Skeletal muscle cell (primary cell): Measurements from ENCODE around the gene JMJD6.
"Not testable (repeated sequence)": the region's sequence is repeated elsewhere in the genome, so short reads cannot be mapped to it uniquely, and the experiment has no call there.

Experiments used
- DNase-seq: peaks from one replicate; pipeline ENCODE4 v3.0.0-alpha.2; 2010; ENCODE audit warnings: low read depth
- H3K4me3 ChIP-seq: 2 replicates; pipeline ENCODE4 v1.5.1; 2011; ENCODE audit warnings: low read depth, mild to moderate bottlenecking, control low read depth, low read length, moderate library complexity

JMJD6 gene

DNA sequence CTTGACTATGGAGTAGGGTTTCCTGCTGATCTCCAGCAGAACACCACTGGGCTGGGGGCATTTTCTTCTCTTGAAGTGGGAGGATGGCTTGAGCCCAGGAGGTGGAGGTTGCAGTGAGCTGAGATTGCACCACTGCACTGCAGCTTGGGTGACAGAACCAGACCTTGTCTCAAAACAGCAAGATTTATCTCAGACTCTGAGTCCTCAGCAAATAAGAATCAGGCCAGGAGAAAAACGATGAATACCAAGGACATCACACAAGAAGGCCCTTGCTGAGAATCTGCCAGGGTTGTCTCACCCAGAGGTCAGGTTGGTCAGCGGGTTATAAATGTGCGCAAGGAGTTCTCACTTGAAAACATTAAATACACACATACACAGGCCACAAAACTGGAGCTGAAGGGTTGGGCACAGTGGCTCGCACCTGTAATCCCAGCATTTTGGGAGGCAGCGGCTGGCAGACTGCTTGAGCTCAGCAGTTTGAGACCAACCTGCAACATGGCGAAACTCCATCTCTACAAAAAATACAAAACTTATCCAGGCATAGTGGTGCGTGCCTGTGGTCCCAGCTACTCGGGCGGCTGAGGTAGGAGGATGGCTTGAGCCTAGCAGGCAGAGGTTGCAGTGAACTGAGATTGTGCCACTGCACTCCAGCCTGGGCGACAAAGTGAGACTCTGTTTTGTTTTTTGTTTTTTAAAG, 23.3 kb downstream of the JMJD6 start:
- no peak overlapping the region for H3K4me3 ChIP-seq
- no peak for DNase-seq

DNA sequence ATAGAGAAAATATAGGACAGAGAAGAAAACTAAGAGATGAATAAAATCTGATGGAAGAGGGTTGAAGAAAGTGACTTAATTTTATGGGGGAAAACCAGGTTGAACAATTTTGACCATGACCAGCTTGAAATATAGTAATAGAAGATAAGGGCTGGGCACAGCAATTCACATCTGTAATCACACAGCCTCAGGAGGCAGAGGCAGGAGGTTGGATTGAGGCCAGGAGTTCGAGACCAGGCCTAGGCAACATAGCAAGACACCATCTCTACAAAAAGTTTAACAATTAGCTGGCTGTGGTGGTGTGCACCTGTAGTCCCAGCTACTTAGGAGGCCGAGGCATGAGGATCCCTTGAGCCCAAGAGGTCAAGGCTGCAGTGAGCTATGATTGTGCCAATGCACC, 24.3 kb downstream of the JMJD6 start:
- no peak overlapping the region for H3K4me3 ChIP-seq
- DNase-seq: no peak

DNA sequence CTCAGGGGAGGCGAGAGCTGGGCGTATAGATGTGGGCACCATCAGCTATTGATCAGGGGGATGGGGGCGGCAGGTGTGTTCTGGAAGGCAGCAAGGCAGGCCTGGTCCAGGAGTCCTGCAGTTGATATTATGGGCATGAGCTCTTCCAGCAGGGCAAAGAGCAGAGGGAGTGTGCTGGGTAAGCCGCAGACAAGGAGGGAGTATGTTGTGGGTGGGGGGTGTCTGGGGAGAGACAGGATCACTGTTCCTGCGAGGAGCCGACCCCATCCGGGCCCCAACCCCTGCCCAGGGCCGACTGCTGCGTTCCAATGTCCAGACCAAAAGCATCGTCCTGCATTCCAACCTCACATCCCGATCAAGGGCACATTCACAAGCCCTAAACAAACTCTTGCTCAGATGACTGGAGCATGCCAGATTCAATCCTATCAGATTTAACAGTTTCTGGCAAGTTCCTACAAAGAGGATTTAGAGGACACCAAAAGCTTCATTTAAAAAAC, 24.9 kb downstream of the JMJD6 start:
- H3K4me3 ChIP-seq: no peak overlapping the region

DNA sequence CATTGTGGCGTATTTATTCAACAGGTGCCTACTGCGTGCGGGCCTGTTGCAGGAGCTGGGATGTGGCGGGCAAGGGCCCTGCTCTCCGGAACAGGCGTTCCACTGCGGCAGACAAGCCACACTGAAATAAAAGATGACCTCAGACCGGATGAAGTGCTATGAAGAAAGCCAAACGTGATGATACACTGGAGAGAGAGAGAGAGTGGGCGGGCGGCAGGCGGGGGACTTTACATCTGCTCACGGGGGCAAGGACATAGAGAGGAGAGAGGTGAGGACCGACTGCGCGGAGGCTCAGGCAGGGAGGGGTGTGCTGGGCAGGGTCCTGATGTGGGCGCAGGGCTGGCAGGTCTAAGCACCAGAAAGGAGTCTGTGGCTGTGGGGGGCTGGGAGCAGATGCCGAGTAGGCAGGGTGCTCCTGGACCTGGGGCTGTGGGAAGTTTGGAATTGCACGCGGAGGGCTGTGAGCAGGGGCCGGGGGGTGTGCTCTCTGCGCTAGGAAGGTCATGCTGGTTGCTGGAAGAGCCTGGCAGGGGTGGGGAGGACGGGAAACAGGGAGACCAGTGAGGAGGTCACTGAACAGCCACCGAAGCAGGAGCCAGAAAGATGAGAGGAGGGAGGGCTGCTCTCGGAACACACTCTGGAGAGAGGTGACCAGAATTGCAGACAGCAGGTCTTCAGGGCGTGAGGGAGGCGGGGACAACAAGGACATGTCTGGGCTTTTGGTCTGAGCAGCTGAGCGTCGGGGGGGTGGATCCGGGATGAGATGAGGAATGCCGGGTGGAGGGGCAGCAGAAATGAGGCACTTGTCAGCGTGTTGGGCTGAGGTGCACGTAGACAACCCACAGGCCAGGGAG, 25.6 kb downstream of the JMJD6 start:
- peak overlapping the region; percentile 20 for H3K4me3 ChIP-seq
- peak; percentile 66 for DNase-seq

More for the DNA sequence above, 24.9 kb downstream of the JMJD6 start:
- DNase-seq: no peak

DNA sequence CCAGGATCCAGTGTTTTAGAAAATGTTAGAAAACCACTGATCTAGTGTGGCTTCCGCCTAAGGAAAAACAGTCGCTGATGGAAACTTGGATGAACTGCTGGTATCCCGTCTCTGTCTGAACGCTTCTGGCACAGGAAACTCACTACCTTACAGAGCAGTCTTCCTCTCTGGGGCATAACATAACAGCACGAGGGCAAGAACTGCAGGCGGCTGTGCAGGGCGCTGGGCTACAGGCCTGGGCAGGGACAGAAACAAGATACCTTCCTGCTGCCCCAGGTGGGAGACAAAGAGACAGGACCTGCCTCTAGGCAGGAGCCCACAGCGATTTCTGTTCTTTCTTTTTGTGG, 26.2 kb downstream of the JMJD6 start:
- H3K4me3 ChIP-seq: no peak overlapping the region
- no peak for DNase-seq

DNA sequence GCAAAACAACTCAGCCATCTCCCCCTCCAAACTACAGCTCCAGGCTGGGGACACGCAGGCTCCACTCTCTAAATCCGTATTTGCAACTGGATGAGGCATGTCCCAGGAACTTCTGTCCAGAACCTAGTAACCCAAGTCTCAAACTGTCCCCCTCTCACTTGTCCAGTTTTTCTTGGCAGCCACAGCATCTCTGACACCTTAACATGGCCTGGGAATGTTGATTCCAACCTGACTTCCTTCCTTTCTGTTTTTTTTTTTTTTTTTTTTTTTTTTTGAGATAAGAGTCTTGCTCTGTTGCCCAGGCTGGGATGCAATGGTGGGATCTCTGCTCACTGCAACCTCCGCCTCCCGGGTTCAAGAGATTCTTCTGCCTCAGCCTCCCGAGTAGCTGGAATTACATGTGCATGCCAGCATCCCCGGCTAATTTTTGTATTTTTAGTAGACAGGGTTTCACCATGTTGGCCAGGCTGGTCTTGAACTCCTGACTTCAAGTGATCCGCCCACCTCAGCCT, 27.9 kb downstream of the JMJD6 start:
- DNase-seq, H3K4me3 ChIP-seq: not testable (repeated sequence)

DNA sequence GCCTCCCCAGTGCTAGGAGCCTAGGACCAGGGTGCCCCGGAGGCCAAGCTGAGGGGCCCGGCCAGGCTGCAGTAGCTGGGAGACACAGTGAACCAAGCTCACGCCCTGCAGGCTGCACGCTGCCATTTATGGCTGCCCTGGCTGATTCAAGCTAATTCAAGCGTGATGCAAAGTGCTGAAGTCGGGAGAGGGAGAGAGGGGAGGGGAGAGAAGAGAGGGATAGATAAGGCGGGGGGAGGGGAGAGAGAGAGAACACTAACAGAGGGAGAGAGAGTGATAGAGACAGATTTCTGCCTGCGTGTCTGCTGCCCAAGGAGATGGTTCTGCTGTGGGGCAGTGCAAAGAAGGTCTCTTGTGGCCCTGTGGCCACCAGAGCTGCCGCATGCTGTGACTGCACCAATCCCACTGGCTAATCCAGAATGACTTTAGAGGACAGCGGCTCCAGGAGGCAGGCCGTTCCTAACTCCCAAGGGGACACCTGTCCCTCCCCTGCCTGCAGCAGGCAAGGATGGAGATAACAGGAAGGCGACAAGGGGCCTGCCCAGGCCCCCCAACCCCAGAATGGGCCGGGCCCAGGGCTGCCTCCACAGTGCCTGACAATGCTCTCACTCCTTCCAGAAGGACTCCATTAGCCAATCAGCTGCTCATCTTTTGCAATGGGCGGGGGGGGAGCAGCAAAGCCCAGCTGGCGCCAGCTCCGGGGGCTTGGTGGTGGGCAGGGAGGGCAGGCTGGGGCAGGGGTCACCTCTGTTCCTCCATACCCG, 28.5 kb downstream of the JMJD6 start:
- no peak for DNase-seq
- H3K4me3 ChIP-seq: no peak overlapping the region

DNA sequence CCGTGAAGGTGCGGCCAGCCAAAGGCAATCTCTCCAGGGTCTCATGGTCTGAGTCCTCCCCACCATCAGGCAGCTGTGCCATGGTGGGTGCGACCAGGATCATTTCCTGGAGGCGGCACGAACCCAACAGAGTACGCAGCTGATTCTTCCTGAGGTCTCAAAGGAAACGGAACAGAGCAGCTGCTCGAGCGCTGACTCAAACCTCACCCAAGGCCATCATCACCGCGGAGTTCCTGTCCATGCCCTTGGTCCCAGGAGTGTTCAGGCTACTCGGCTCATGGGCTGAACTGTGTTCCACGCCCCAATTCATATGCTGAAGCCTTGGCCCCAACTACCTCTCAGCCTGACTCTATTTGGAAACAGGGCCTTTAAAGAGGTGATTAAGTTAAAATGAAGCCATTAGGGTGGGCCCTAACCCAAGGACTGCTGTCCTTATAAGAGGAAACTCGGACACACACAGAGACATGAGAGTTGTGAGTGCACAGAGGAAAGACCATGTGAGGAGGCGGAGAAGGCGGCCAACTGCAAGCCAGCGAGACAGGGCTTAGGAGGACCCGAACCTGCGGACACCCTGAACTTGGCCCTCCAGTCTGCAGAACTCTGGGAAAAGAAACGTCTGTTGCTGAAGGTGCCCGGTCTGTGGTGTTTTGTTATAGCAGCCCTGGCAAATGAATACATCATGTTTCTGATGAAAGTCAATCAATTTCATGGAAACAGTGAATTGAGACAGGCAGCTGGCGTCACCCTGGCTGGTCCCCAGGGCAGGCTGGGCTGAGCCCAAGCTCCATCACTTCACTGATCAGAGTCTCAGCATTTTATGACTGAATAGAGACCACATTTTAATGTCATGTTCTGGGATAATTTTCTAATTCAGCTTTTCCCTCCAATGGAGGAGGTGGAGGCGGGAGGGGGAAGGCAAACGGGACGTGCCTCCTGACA, 29.4 kb downstream of the JMJD6 start:
- peak; percentile 49 for DNase-seq
- H3K4me3 ChIP-seq: no peak overlapping the region

DNA sequence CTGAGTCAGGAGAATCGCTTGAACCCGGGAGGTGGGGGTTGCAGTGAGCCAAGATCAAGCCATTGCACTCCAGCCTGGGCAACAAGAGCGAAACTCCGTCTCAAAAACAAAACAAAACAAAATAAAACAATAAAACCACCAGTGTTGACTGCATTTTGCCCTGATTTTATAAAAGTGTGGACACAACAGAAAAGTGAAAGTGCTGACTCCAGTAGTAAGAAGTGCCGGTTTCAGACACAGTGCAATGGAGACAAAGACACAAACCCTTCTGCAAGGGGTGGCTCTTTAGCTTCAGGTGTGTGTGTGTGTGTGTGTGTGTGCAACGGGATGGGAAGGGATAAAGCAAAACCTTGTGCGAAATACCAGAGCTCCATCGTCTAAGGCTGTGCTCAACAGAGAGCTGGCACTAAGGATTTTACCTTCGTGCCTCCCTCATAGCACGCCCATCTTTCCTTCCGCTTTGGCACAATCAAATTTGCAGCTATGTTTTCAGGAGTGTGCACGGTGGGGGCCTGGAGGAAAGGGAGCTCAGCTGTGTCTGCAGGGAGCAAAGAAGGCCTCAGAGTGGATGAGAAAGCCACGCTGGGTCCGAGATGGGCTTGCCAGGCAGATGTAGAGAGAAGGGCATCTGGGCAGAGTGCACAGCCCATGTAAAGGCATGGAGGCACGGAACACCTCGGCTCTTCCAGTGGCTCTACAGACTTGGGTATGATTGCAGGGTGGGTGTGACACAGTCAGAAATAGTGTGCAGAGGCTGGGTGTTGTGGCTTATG, 31.2 kb downstream of the JMJD6 start:
- H3K4me3 ChIP-seq: no peak overlapping the region
- DNase-seq: no peak

DNA sequence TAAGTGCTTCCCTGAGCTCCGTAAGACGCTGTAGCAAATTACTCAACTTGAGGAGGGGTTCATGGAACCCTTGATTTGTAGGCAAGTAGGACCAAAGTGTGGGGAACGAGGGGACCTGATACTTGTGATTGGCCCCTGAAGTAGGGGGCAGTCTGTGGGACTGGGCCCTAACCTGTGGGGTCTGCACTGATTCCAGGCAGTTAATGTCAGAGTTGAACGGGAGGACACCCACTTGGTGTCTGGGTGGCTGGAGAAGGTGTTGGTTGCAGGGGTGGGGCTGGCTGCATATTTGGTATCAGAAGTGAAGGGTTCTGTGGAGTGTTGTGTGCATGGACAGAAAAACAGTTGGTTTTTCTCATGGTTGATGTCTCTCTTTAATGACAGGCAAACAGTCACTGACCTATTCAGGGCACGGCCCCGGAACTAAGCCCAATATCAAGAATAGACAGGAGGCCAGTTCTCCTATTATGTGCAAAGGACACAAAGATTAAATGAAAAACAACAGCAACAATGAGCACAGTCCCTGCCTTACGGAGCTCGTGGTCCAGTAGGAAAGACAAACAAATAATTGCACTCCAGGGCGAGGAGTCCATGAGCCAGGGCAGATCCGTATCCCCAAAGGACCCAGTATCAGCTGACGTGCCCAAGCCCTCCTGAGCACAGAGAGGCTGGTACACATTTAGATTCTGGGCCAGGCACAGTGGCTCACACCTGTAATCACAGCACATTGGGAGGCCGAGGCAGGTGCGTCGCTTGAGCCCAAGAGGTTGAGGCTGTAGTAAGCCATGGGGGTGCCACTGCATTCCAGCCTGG, 34.8 kb downstream of the JMJD6 start:
- DNase-seq: no peak
- no peak overlapping the region for H3K4me3 ChIP-seq

DNA sequence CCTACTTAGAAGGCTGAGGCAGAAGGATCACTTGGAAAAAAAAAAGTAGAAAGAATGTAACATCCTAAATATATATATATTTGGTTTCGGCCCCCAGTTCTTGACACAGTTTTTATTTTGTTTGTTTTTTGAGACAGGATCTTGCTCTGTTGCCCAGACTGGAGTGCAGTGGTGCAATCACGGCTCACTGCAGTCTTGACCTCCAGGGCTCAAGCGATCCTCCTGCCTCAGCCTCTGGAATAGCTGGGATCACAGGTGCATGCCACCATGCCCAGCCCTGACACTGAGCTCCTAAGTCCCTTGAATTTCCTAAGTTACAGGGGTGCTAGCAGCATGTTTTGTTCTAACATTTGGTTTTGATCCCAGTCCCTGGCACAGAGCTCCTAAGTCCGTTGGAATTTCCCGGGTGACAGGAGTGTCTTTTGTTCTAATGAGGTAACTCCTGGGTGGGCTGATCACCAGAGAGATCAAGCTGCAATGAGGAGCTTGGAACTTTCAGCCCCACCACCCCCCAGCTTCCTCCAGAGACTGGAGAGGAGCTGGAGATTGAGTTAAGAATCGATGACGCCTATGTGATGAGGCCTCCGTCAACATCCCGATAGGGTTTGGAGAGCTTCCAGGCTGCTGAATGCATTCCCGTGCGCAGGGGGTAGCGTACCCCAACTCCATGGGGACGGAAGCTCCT, 35.7 kb downstream of the JMJD6 start:
- no peak for DNase-seq
- no peak overlapping the region for H3K4me3 ChIP-seq

DNA sequence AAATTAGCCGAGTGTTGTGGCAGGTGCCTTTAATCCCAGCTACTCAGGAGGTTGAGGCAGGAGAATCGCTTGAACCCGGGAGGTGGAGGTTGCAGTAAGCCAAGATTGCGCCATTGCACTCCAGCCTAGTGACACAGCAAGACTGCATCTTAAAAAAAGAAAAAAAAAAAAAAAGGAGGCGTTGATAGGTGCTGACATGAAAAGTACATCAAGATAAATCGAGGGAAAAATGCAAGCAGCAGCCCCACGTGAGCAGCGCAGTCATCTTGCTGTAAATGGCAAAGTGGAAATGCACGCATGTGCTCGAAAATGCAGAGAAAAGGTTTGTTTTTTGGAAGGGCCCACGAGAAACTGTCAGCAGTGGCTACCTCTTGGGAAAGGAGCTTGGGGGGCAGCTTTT, 36.5 kb downstream of the JMJD6 start:
- DNase-seq: no peak
- H3K4me3 ChIP-seq: no peak overlapping the region

DNA sequence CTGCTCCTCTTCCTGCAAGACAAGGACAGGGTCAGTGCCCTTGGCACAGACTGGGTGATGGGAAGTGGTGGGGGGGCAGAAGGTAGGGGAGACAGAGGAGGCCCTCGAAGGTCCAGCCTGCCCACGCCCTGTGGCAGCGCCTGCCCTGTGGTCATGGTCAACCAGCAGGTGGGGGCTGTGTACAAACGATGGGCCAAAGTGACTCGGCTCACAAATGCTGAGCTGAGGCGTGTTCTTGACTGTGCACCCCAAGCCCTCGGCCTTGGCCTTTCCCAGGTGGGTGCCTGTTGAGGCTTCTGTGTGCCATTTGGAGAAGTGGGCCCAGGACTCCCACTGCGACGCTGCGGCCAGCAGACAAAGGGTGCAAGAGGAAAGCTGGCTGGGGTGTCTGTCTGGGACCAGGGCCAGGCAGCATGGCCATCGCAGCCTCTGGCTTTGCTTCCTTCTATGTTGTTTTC, 38.2 kb downstream of the JMJD6 start:
- no peak overlapping the region for H3K4me3 ChIP-seq
- DNase-seq: no peak

DNA sequence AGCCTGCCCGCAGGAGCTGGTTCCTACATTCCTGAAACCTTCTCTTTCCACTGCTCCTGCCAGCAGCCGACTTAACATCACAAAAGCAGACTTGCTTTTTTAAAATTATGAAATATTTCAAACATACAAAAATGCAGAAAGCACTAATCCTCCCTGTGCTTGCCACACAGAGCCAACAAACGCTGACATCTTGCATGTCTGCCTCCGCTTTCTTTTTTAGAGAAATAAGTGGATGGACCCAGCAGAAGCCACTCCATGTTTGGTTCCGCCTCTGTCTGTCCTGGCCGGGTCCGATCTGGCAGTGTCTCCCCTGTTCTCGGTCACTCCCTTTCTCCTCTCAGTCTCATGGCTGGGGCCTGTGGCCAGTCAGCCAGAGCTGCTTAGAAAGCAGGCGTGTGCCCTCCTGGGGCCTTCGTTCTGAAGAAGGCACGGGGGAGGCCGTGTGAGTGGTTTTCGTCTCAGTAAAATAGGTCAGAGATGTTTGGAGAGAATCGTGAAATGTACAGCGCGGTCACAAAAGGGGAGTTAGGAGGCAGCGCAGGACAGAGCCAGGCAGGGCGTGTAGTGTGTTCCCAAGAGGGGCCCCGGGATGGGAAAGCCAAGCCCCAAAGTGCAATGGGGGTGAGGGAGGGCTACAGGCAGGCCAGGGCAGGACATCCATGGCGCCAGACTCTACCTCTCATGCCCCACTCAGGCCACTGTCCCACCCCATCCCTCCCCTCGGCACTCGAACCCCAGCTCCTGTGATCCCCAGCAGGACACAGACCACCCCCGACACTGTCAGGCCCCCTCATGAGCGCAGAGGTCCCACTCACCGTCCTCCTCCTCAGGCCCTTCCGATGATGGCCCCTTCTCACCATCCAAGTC, 38.9 kb downstream of the JMJD6 start:
- no peak for DNase-seq
- no peak overlapping the region for H3K4me3 ChIP-seq

DNA sequence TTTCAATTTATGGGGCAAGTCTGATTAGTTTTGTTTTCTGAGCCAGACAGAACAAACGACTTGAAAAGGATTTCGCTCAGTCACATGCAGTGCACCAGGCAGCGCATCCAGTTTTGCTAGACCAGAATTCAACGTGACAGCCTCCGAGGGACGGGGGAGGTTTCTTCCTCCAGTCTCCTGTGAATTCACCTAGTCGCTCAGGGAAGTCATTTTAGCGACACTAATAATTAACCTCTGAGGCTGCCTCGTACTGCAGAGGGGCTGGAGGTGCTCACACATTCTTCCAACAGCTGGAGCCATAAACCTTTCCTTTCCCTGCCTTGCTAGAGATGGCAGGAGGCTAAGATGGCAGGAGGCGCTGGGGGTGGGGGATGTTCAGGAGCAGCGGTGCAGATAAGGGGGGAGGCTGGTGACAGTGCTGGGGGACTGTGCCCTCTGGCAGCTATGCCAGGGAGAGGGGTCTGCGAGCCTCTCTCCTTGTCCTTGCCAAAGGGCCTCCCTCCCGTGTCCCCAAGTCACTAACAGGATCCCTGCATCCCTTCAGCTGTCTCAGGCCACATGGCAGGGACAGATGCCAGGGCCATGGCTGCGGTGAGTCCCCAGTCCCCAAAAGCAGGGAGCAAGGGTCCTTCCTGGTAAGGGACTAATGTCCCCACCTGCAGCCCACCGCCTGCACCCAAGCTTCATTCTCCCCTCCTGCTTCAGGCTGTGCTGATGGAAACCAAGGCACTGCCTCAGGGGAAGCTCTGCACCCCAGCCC, 39.7 kb downstream of the JMJD6 start:
- no peak for DNase-seq
- no peak overlapping the region for H3K4me3 ChIP-seq
